Head of caudate nucleus (tissue), 42 donors: Measurements from ENCODE around the gene THRA.

Source experiments
- DNase-seq, 42 donors: peaks; one replicate each; pipeline versions ENCODE4 v3.0.0 to v3.0.0-alpha.2; 2020 to 2021; ENCODE audit warnings: mixed read lengths in 7 of 42
- intact Hi-C: fragments of 100-400 bp; cut with DNase I; formaldehyde crosslinking; loops from one replicate; pipeline ENCODE4 v1.15.0; 2022

The THRA gene

GRCh38 chr17:40062329-40063186, at the start of gene THRA:
TSS of gene THRA (plus strand) at chr17:40062965. CDS start at chr17:40074489, 11,524 bp downstream.
- intact Hi-C loops = no loop called here
- peak in 41 of 42 donors; percentile 46 to 91 (median 81) for DNase-seq

GRCh38 chr17:40014375-40014980, 48.3 kb upstream of the THRA start:
- DNase-seq = no peak
- intact Hi-C loops = loop anchor here (10.0 kb wide), 2 partner anchors 70 to 180 kb away; no protein-coding TSS in a partner anchor

- no peak for DNase-seq
- intact Hi-C loops = loop anchor here (10.0 kb wide), 2 partner anchors 70 to 180 kb away; no protein-coding TSS in a partner anchor
These were observed 47.5 kb upstream of the THRA start, which contains the start of gene CSF3 for GRCh38 chr17:40015005-40015997. TSS of gene CSF3 (plus strand) at chr17:40015440. CDS start at chr17:40015475, 35 bp downstream.

- no peak for DNase-seq
- intact Hi-C loops = loop anchor here (10.0 kb wide), 2 partner anchors 69 to 179 kb away; no protein-coding TSS in a partner anchor
These were observed 46.5 kb upstream of the THRA start for GRCh38 chr17:40015998-40016985.

- intact Hi-C loops = loop anchor here (10.0 kb wide), 2 partner anchors 67 to 177 kb away; no protein-coding TSS in a partner anchor
These were observed 45.2 kb upstream of the THRA start for GRCh38 chr17:40017422-40018080.

GRCh38 chr17:40018211-40019121, 44.3 kb upstream of the THRA start:
- intact Hi-C loops = loop anchor here (10.0 kb wide), 2 partner anchors 66 to 176 kb away; no protein-coding TSS in a partner anchor
- DNase-seq = peak in 2 of 42 donors; percentile 4 to 5

More at GRCh38 chr17:40017422-40018080, 45.2 kb upstream of the THRA start:
- no peak for DNase-seq

GRCh38 chr17:40019140-40019991, 43.4 kb upstream of the THRA start:
- intact Hi-C loops = loop anchor here (10.0 kb wide), 2 partner anchors 65 to 175 kb away; no protein-coding TSS in a partner anchor
- DNase-seq = no peak

GRCh38 chr17:40020146-40020545, 42.6 kb upstream of the THRA start:
- intact Hi-C loops = no loop called here
- DNase-seq = no peak

- no peak for DNase-seq
- intact Hi-C loops = no loop called here
These were observed 41.3 kb upstream of the THRA start for GRCh38 chr17:40021451-40021971.

- intact Hi-C loops = no loop called here
- DNase-seq = no peak
These were observed 40.3 kb upstream of the THRA start for GRCh38 chr17:40022497-40022896.

- no peak for DNase-seq
- intact Hi-C loops = no loop called here
These were observed 39.7 kb upstream of the THRA start for GRCh38 chr17:40022961-40023541.

- intact Hi-C loops = no loop called here
- DNase-seq = no peak
These were observed 39.0 kb upstream of the THRA start for GRCh38 chr17:40023590-40024292.

- intact Hi-C loops = no loop called here
- DNase-seq = no peak
These were observed 37.9 kb upstream of the THRA start for GRCh38 chr17:40024901-40025300.

GRCh38 chr17:40025559-40025958, 37.2 kb upstream of the THRA start:
- no peak for DNase-seq
- intact Hi-C loops = no loop called here
